HepG2 (cell line): Measurements from ENCODE around the gene PIK3IP1.

Experiments
- CBFB ChIP-seq: sonication (generic); formaldehyde crosslinking; IDR thresholded peaks from 2 replicates; pipeline ENCODE4 v1.4.0; 2020; ENCODE audit warnings: missing genetic modification reagents
- CTCF ChIP-seq: sonication (generic); formaldehyde crosslinking; IDR thresholded peaks from 2 replicates; pipeline ENCODE4 v1.5.0; 2020; ENCODE audit warnings: mild to moderate bottlenecking, missing genetic modification reagents, moderate library complexity
- KAT7 ChIP-seq: IDR thresholded peaks from 2 replicates; pipeline ENCODE4 v1.6.1; 2018; ENCODE audit warnings: borderline replicate concordance, missing compliant biosample characterization
- MYC ChIP-seq: sonication (generic); formaldehyde crosslinking; IDR thresholded peaks from 2 replicates; pipeline ENCODE4 v1.9.0; 2021; ENCODE audit warnings: missing genetic modification reagents, borderline replicate concordance
- POLR2A ChIP-seq, 2 experiments: IDR thresholded peaks; 2 replicates each; pipeline ENCODE4 v1.6.1; 2011; ENCODE audit warnings: low read depth in 2 of 2, low read length in 2 of 2, mild to moderate bottlenecking in 1 of 2, moderate library complexity in 1 of 2; ENCODE audit not compliant: insufficient read depth in 1 of 2
- RARA ChIP-seq: IDR thresholded peaks from 2 replicates; pipeline ENCODE4 v1.6.1; 2016; ENCODE audit warnings: missing genetic modification reagents, missing compliant biosample characterization
- SMC3 ChIP-seq: IDR thresholded peaks from 2 replicates; pipeline ENCODE4 v1.6.1; 2011; ENCODE audit warnings: low read length, improper control_type of control experiment

GRCh38 chr22:31278151-31278621 is 14.1 kb downstream of the PIK3IP1 start:
- no peak for TF ChIP-seq RARA
- TF ChIP-seq POLR2A (IDR thresholded peaks at IDR 0.05; ENCODE audit: insufficient read depth in 1 of 2, low read depth in 2 of 2, low read length in 2 of 2) = no peak
- no peak for TF ChIP-seq CTCF
- no peak for TF ChIP-seq KAT7 (CRISPR knock-in tag)
- TF ChIP-seq MYC = no peak
- no peak for TF ChIP-seq CBFB
- TF ChIP-seq SMC3 = no peak
